Hematopoietic multipotent progenitor cell (in vitro differentiated cells): Measurements from ENCODE around the gene GNG13. TPM values are rescaled to one million over a fixed set of nuclear protein-coding genes. Genes with fewer than 3 reads are reported as not detected.

ENCODE experiments used
- DNase-seq, 3 donors: peaks; one replicate each; pipeline ENCODE4 v3.0.0-alpha.2; 2011 to 2015; ENCODE audit warnings: low read depth in 2 of 3, low spot score in 2 of 3
- total RNA-seq: library from RNA; depleted of rRNA; stranded (reverse); fragments of >200 nt; gene quantifications from one replicate; pipeline ENCODE4 v1.2.3, GENCODE V29; 2012

Gene GNG13
- total RNA-seq, 1 donor, result not detected

DNA sequence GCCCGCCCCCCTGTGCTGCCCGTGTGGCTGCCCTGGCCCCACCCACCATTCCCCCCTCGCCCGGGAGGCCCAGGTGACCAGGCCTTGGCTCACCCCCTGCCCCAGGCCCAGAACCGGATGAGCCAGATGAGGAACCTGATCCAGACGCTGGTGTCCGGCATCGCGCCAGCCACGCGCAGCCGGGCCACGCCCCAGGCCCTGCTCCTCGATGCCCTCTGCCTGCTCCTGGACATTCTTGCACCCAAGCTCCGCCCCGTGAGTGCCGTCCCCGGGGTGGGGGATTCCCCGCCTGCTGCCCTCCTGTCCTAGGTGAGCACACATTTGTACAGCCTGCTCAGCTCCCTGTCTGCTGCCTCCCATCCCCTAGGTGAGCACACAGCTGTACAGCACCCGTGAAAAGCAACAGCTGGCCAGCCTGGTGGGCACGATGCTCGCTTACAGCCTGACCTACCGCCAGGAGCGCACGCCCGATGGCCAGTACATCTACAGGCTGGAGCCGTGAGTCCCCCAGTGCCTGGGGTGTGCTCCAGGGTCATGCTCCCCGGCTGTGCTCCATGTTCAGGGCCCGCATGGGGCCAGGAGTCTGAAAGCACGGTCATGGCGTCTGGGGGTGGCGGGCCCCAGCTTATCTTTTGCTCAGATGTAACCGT is 4.8 kb downstream of the GNG13 start:
- no peak for DNase-seq

DNA sequence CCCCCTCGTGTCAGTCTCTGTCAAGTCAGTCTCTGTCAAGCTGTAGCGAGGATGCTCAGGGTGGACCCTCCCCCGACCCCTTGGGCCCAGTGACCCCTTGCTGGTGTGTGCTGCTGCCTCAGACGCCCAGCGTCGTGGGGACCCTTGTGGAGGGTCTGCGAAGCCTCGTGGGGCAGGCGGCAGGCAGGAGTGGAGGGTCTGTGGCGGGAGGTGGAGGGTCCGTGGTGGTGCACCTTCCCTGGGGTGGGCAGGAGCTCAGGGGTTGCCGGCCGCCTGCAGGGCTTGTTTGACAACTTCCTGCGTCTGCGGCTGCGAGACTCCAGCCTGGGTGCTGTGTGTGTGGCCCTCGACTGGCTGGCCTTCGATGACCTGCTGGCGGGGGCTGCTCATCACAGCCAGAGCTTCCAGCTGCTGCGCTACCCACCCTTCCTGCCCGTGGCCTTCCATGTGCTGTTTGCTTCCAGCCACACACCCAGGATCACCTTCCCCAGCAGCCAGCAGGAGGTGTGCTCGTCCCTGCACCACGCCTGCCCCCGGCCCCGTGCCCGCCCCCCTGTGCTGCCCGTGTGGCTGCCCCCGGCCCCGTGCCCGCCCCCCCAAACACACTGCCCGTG is 5.6 kb downstream of the GNG13 start:
- no peak for DNase-seq

DNA sequence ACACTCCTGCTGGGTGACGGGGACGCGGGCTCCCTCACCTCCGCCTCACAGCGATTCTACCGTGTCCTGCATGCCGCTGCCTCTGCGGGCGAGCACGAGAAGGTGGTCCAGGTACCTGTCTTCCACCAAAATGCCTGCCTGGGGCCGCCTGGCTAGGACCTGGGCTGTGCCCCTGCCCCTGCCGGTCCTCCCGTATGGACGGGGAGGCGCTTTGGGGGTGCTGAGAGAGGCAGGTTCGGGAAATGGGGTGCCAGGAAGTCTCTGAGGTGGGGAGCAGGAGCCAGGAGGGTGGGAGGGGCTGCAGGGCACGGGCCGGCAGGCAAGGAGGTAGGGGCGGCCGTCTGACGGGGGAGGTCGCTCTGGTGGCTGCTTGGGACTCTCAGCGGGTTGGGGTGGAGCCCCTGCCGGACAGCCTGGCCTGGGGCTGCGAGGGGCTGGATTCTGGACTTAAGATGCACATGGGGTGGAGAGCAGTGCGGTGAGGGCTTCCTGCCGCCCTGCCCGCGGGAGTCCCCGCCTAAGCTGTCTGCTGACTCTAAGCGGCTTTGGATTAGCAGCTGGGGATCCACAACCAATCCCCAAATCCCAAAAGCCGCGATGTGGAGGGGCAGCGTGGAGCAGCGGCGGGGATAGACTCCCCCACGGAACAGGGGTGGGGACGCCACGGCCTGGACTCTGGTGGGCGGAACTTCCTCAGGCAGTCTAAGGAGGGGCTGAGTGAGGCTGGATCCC is 6.3 kb downstream of the GNG13 start:
- no peak for DNase-seq

DNA sequence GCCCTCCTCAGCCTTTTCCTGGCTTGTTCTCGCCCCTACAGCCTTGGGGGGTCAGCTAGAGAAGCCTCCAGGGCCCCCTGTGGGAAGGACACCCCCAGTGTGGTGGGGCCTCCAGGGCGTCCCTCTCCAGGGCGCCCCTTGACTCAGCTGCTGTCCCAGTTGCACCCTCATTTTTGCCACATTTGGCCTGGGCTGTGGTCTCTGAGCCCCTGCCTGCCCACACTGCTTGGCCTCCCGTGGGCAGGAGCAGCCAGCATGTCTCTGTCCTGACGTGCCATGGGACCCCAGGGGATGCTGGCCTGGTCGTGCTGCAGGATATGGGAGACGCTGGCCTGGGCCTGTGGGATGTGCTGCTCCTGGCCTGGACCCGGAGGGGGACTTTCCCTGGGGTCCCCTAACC is 7.1 kb downstream of the GNG13 start:
- no peak for DNase-seq

DNA sequence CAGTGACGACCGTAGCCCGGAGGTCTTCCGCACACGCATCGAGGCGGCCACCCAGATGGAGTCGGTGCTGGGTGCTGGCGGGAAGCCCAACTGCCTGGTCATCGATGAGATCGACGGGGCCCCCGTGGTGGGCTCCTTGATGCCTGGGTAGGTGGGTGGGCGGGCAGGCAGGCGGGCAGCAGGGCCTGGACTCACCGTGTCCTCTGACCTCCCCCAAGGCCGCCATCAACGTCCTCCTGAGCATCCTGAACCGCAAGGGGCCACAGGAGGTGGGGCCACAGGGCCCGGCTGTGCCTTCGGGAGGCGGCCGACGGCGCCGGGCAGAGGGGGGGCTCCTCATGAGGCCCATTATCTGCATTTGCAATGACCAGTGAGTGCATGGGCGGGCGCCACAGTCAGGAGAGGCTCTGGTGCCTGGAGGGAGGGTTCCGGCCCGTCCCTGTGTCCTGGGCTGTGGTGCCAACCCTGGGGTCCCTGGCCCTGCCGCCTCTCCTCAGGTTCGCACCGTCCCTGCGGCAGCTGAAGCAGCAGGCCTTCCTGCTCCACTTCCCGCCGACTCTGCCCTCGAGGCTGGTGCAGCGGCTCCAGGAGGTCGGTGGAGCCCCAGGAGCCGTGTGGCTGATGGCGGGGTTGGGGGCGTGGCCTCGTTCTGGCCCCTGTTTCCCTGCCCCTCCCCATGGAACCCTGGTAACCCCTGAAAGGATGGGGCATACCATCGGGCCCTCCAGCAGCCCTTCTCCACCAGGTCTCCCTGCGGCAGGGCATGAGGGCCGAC is 8.1 kb downstream of the GNG13 start:
- DNase-seq, result no peak

DNA sequence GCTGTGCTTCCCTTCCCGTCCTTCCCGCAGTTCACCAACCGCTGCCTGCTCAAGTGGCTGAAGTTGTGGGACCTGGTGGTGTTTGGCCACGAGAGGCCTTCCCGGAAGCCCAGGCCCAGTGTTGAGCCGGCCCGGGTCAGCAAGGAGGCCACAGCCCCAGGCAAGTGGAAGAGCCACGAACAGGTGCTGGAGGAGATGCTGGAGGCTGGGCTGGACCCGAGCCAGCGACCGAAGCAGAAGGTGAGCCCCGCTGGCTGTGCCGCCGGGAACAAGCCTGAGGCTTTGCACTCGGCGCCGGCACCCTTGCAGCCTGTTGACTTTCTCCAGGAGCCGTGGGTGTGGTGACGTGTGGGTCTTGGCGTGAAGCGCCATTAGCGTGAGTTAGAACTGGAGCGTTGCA is 9.4 kb downstream of the GNG13 start:
- no peak for DNase-seq

DNA sequence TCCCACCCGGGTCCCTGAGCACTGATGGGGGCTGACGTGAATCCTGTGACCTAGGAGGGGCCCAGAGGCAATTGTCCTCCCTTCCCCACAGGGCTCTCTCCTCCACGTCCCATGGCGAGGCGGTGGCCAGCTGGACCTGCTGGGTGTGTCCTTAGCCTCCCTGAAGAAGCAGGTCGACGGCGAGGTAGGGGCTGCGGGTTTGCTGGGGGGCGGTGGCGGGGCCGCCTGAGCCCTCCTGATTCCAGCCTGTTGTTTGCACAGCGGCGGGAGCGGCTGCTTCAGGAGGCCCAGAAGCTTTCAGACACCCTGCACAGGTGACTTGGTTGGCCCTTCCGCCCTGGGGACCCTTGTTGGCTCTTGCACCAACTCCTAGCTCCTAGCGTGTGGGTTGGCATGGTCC is 10.4 kb downstream of the GNG13 start:
- no peak for DNase-seq

DNA sequence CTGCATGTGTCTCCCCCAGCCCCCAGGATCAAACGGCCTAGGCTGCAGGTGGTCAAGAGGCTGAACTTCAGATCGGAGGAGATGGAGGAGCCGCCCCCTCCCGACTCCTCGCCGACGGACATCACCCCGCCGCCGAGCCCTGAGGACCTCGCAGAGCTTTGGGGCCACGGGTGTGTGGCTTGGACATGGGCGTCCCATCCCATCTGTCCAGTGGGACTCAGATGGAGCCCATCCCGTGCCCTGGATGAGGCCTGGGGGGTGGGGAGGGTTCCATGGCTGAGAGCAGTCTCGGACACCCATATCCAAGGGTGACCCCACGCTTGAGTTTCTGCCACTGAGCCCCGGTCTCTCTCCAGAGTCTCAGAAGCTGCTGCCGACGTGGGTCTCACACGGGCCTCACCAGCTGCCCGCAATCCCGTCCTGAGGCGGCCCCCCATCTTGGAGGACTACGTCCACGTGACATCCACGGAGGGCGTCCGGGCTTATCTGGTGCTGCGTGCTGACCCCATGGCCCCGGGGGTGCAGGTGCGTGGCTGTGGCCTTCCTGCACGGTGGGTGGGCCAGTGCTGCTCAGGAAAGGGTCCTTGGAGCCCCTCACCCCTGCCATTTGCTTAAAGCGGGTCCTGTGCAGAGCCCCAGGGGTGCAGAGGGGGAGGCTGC is 11.2 kb downstream of the GNG13 start:
- DNase-seq, result no peak

DNA sequence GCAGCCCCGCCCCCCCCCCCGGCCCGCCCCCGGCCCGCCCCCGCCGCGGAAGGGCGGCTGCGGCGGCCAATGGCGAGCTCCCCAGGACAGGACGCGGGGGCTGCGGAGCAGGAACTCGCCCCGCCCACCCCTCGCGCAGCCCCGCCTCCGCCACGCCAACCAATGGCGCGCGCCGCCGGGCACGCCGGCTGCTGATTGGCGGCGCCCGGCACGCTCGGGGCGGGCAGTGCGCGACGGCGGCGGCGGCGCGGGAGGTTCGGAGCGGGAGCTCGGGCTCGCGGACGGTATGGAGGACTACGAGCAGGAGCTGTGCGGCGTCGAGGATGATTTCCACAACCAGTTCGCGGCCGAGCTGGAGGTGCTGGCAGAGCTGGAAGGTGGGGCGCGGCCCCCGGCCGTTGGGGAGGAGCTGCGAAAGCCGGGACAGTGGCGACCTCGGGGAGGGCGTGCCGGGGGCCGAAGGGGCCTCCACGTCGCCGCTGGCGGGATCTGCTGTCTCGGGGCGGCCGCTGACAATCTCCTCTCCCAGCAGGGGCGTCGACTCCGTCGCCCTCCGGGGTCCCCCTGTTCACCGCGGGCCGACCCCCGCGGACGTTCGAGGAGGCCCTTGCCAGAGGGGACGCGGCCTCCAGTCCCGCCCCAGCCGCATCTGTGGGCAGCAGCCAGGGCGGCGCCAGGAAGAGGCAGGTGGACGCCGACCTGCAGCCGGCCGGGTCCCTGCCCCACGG is 12.0 kb downstream of the GNG13 start, which contains the start of gene CHTF18:
CHTF18 (plus strand) TSS at position 222 of the 728 bp plus-strand sequence; CDS start at position 287, 65 bp downstream.
- DNase-seq, result peak; percentile 83 to 92 (median 87)

DNA sequence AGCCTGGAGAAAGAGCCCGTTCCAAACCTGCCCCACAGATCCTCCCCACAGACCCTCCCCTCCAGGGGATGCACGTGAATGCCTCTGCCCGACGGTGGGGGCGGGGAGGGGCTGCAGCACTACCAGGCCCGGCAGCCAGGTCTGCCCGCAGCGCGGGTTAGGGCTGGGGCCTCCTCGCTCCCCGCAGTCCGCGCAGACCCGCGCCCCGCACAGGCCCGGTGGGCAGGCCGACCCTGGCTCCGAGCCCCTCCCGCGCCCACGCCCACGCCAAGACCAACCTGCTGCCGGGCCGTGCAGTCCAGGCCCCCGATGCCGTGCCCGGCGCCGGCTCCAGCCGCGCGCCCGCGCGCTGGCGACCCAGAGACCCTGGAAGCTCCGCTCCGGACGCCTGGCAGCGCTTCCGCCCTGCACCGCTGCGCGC is 12.5 kb downstream of the GNG13 start, which contains the start of gene RPUSD1:
RPUSD1 (minus strand) TSS at position 404 of the 421 bp plus-strand sequence. CDS start 644 bp downstream, outside the sequence.
- DNase-seq, result peak in 1 of 3 donors; percentile 56

DNA sequence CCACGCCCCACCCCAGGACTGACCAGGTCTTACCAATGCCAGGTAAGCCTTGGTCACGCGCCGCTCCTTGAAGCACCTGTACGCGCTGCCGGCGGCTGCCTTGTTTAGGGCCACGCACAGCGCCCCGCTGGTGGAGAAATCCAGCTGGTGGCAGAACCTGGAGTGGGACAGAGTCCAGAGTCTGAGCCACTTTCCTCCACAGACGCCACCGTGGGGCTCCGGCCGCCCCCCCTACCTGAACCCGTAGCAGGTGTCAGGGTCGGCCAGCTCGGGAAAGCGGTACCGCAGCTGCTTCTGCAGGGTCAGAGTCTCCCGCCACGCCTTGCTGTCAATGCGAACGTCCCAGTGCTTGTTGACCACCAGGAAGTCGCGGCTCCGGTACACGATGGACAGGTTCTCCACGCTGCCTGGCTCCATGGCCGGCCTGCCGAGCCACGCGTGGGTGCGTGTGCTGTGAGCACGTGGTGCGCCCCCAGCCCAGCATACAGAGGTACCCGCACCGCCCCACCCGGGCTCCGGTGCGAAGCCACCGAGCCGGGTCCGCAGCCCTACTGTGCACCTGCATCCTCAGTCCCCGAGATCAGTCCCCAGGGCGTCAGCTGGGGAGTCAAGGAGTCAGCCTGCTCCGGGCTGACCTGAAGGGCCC is 13.1 kb downstream of the GNG13 start:
- no peak for DNase-seq

DNA sequence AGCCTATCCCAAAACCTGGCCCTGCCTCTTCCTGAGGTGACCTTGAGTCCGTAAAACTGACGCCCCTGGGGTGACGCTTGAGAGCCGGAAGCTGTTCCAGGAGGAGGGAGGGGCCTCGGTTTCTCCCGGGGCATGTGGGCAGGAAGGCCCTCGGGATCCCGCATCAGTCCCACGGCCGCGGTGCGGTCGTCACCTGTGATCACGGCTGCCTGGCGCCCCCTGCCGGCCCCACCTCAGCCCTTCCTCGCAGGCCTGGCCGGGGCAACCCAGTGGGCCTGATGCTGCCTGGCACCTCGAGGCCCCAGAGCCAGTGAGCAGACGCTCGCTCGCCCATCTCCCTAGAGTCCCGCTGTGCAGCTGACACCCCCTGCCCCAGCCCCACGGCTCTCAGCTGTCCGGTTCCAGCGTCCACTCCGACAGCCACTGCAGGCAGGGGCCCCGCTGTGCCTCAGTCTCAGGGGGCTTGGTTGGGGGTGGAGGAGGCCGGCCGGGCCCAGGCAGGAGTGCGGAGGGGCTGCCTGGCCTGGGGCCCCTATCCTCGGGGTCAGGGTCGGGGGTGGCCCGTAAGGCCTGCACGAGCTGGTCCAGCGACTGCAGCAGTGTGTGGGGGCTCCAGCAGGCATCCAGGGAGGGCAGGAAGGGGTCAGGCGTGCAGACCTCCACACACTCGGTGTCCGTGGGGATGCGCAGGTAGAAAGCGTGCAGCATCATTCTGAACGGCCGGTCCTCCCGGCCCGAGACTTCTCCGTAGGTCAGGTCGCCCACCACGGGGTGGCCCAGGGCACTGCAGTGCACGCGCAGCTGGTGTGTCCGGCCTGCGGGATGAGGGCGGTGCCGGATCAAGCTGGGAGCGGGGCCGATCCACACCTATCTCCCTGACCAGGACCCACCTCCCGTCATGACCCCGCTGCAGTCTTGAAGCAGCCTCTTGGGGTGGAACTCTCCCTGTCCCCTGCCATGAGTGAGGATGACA is 14.7 kb downstream of the GNG13 start:
- peak; percentile 49 to 67 (median 63) for DNase-seq

DNA sequence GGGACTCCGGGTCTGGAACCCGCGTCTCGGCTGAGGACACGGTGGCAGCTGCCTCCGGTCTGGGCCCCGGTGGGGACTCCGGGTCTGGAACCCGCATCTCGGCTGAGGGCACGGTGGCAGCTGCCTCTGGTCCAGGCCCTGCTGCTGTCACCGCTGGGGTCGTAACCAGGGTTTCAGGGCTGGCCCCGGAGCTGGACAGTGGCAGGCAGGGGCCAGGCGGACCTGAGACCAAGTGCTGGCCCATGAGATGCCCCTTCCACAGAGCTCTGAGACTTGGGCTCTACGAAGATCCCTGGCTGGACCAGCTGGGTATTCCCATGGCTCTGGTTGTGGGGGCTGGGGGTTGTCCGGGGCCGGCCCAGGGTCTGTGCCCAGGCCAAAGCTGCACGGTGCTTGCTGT is 16.1 kb downstream of the GNG13 start:
- DNase-seq, result no peak

DNA sequence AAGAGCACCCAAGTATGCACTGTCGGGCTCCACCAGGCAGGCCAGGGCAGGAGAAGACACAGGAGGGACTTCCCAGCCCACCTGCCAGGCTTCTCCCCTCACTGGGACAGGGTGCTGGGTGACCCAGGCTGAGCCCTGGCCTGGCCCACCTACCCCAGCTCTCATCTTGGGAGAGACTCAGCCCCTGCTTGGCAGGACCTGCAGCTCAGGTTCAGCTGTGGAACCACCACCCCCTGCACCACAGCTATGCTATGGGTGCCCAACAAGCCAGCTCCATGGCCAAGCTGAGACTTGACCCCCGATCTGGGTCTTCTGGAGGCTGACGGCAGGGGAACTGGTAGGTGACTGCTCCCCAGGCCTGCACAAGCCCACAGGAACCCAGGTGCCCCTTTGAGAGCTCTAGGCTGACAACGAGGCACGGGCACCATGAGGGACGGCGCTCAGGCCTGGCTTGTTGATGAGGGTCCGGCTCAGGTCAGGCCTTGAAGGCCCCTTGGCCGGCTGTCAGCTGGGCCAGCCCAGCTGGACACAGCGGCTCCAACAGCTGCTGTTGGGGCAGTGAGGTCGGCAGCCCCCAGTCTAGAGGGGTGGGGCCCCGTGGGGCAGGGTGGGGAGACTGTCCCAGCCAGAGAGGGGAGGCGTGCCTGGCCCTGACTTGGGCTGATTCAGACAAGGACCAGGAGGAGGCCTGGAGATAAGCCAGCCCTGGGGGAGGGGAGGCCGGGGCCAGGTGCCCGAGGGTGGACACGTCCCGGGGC is 17.0 kb downstream of the GNG13 start:
- no peak for DNase-seq

DNA sequence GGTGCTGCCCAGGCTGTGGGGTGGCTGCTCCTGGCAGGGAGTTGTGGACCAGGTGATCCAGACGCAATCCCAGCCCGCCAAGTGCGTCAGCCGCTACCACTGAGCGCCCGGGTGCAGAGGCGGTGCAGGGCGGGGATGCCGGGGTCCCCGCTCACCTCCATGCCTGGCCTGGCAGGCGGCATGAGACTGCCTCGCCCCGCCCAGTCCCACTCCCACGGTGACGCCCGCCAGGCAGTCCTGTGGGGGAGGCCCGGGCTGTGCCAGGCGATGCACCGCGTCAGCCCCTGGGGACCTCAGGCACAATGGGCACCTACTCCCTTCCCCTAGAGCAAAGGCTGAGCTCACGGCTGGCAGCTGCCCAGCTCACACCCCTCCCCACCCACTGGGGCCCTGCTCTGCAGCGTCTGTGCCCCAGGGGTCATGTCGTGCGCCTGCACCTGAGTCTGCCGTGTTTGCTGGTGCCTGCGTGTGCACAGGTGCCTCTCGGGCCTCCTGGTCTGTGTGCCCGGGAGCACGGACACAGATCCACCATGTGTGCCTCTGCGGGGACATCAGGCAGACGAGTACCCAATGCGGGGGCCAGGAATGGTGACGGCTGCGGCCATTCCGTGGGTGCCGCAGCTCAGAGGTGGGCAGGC is 17.6 kb downstream of the GNG13 start:
- DNase-seq, result no peak

DNA sequence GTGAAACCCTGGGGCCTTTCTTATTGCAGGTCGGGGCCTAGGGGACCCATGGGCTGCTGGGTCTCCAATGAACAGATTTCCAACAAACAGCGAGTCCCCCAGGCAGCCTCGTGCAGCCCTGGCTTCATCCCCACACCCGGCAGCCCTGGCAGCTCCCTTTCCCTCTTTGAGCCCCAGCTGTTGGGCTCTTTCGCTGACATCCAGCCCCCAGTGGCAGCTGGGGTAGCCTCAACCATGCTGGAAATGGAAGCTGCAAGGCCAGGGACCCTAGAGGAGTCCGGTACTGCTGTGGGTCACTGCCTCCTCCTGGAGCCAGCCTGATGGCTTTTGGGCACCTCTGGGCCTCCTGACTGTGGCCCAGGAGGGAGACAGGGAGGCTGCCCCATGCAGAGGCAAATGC is 18.3 kb downstream of the GNG13 start:
- DNase-seq, result no peak
